ENCODE data around the gene IL12RB1.

- no peak for TF ChIP-seq CTCF (IDR thresholded peaks at IDR 0.05)
- TF ChIP-seq POLR2A (IDR thresholded peaks at IDR 0.05), result no peak
- TF ChIP-seq EP300 (IDR thresholded peaks at IDR 0.05), result no peak
- no peak for TF ChIP-seq POLR2AphosphoS5 (IDR thresholded peaks at IDR 0.05)
These were observed 73.3 kb downstream of the IL12RB1 start for GRCh38 chr19:18013210-18014111.

Measured in stomach (tissue), 4 donors.